Neural progenitor cell (in vitro differentiated cells): ENCODE measurements around the gene SZRD1. TPM values are rescaled to one million over a fixed set of nuclear protein-coding genes. Genes with fewer than 3 reads are reported as not detected.

ENCODE experiments used
- DNase-seq: peaks from one replicate; pipeline ENCODE4 v3.0.0-alpha.2; 2016; ENCODE audit warnings: low spot score
- H2AFZ ChIP-seq: fragments of 200-600 bp; sonication (generic); replicated peaks from 2 replicates; pipeline ENCODE4 v1.6.1; 2016; ENCODE audit warnings: antibody characterized with exemption
- H3F3A ChIP-seq: fragments of 200-600 bp; sonication (generic); 2 replicates; pipeline ENCODE4 v1.6.1; 2016; ENCODE audit warnings: antibody characterized with exemption, low read depth
- H3K27ac ChIP-seq: fragments of 200-600 bp; sonication (generic); 2 replicates; pipeline ENCODE4 v1.5.1; 2016; ENCODE audit warnings: mild to moderate bottlenecking
- H3K27me3 ChIP-seq: fragments of 200-600 bp; sonication (generic); 2 replicates; pipeline ENCODE4 v1.6.1; 2016; ENCODE audit warnings: mild to moderate bottlenecking, moderate library complexity
- H3K36me3 ChIP-seq: fragments of 200-600 bp; sonication (generic); 2 replicates; pipeline ENCODE4 v1.5.1; 2016
- H3K4me1 ChIP-seq: fragments of 200-600 bp; sonication (generic); 2 replicates; pipeline ENCODE4 v1.6.1; 2016; ENCODE audit warnings: mixed run types
- H3K4me2 ChIP-seq: fragments of 200-600 bp; sonication (generic); 2 replicates; pipeline ENCODE4 v1.6.1; 2016
- H3K4me3 ChIP-seq: fragments of 200-600 bp; sonication (generic); 2 replicates; pipeline ENCODE4 v1.5.1; 2016
- H3K79me2 ChIP-seq: fragments of 200-600 bp; sonication (generic); 2 replicates; pipeline ENCODE4 v1.6.1; 2016; ENCODE audit warnings: low read depth
- H3K9ac ChIP-seq: fragments of 200-600 bp; sonication (generic); 2 replicates; pipeline ENCODE4 v1.6.1; 2016
- H3K9me3 ChIP-seq: fragments of 200-600 bp; sonication (generic); 2 replicates; pipeline ENCODE4 v1.5.1; 2016; ENCODE audit warnings: low read depth
- H4K20me1 ChIP-seq: fragments of 200-600 bp; sonication (generic); 2 replicates; pipeline ENCODE4 v1.6.1; 2016; ENCODE audit warnings: low read depth
- H3K27ac Mint-ChIP-seq: 3 replicates; pipeline ENCODE4 v1.8.0; 2021; ENCODE audit warnings: mixed read lengths
- H3K27me3 Mint-ChIP-seq: 2 replicates; pipeline ENCODE4 v1.8.0; 2022; ENCODE audit warnings: low read depth, mild to moderate bottlenecking, inconsistent platforms, moderate library complexity, mixed read lengths; ENCODE audit not compliant: insufficient read depth
- H3K36me3 Mint-ChIP-seq: 3 replicates; pipeline ENCODE4 v1.8.0; 2021; ENCODE audit warnings: mixed read lengths
- H3K4me1 Mint-ChIP-seq: 3 replicates; pipeline ENCODE4 v1.8.0; 2021; ENCODE audit warnings: mixed read lengths
- H3K4me3 Mint-ChIP-seq: 3 replicates; pipeline ENCODE4 v1.8.0; 2021; ENCODE audit warnings: mild to moderate bottlenecking, moderate library complexity, mixed read lengths
- H3K9me3 Mint-ChIP-seq: 3 replicates; pipeline ENCODE4 v1.8.0; 2020; ENCODE audit warnings: mixed read lengths
- CTCF ChIP-seq: fragments of 200-600 bp; sonication (generic); IDR thresholded peaks from 2 replicates; pipeline ENCODE4 v1.5.1; 2017; ENCODE audit warnings: antibody characterized with exemption, mild to moderate bottlenecking
- EZH2 ChIP-seq: fragments of 200-600 bp; sonication (generic); IDR thresholded peaks from 2 replicates; pipeline ENCODE4 v1.6.1; 2017; ENCODE audit warnings: antibody characterized with exemption, mild to moderate bottlenecking, moderate library complexity
- EZH2phosphoT487 ChIP-seq: fragments of 200-600 bp; sonication (generic); IDR thresholded peaks from 2 replicates; pipeline ENCODE4 v1.6.1; 2017; ENCODE audit warnings: antibody characterized with exemption
- total RNA-seq: library from RNA; depleted of rRNA; stranded (reverse); fragments of >200 nt; gene quantifications from 2 replicates; pipeline ENCODE4 v1.2.3, GENCODE V29; 2015; ENCODE audit warnings: low replicate concordance

SZRD1 gene
- total RNA-seq, 1 donor from 2014 or later, result 50.2 TPM

DNA sequence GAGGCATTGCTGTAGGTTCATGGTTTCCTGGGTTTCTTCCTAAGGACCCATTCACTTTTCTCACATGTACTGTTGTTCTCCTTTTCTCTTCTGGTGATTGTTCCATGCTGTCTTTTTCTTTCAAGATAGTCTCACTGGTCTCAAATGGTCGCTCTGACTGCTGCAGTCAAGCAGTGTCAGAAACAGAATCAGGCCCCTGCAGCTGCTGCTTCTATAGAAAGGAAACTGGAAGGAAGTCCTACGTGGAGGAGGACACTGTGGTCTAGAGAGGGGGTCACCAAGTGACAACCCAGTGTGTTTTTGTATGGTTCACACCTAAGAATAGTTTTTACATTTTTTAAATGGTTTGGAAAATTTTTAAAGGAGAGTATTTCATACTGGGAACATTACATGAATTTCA lies 75.9 kb downstream of the SZRD1 start:
- Histone ChIP-seq H3K4me3 (no peak overlapping the region), H3K27me3 (no peaks in the 10 kb centered on the region), H3F3A (peaks cover 5% of the 10 kb centered on the region), H3K4me2 (no peak overlapping the region), H3K27ac (no peak overlapping the region), H3K4me1 (peaks cover 5% of the 10 kb centered on the region), H3K9ac (no peak overlapping the region), H4K20me1 (peaks cover 19% of the 10 kb centered on the region), H2AFZ (no peak overlapping the region), H3K79me2 (peaks cover 24% of the 10 kb centered on the region), H3K36me3 (no peaks in the 10 kb centered on the region), H3K9me3 (no peaks in the 10 kb centered on the region)
- TF ChIP-seq EZH2, result no peak
- TF ChIP-seq EZH2phosphoT487, result no peak
- TF ChIP-seq CTCF, result no peak
- Mint-ChIP-seq H3K27ac (no peak overlapping the region), H3K4me3 (peak overlapping the region; percentile 66), H3K9me3 (no peaks in the 10 kb centered on the region), H3K27me3 (peaks cover 4% of the 10 kb centered on the region), H3K36me3 (peaks cover 9% of the 10 kb centered on the region), H3K4me1 (peaks cover 14% of the 10 kb centered on the region)
- no peak for DNase-seq

- no peak for DNase-seq
- no peak overlapping the region for H3K4me2 ChIP-seq
- H3K27me3 Mint-ChIP-seq, result peaks cover 4% of the 10 kb centered on the region
- TF ChIP-seq CTCF, result no peak
- TF ChIP-seq EZH2phosphoT487, result no peak
- TF ChIP-seq EZH2, result no peak
- no peak overlapping the region for H3K9ac ChIP-seq
- H3K4me3 ChIP-seq, result no peak overlapping the region
- H3K9me3 Mint-ChIP-seq, result no peaks in the 10 kb centered on the region
- H3K9me3 ChIP-seq, result no peaks in the 10 kb centered on the region
- no peaks in the 10 kb centered on the region for H3K27me3 ChIP-seq
- no peaks in the 10 kb centered on the region for H3K36me3 ChIP-seq
- H3K36me3 Mint-ChIP-seq, result peaks cover 14% of the 10 kb centered on the region
- peaks cover 19% of the 10 kb centered on the region for H4K20me1 ChIP-seq
- H3K79me2 ChIP-seq, result peaks cover 24% of the 10 kb centered on the region
- no peak overlapping the region for H3K4me3 Mint-ChIP-seq
- no peak overlapping the region for H2AFZ ChIP-seq
- H3K27ac Mint-ChIP-seq, result no peak overlapping the region
- peaks cover 5% of the 10 kb centered on the region for H3K4me1 ChIP-seq
- H3K27ac ChIP-seq, result no peak overlapping the region
- H3F3A ChIP-seq, result peaks cover 5% of the 10 kb centered on the region
- H3K4me1 Mint-ChIP-seq, result peaks cover 14% of the 10 kb centered on the region
These were observed 77.1 kb downstream of the SZRD1 start for GRCh38 chr1:16443975-16444770.

DNA sequence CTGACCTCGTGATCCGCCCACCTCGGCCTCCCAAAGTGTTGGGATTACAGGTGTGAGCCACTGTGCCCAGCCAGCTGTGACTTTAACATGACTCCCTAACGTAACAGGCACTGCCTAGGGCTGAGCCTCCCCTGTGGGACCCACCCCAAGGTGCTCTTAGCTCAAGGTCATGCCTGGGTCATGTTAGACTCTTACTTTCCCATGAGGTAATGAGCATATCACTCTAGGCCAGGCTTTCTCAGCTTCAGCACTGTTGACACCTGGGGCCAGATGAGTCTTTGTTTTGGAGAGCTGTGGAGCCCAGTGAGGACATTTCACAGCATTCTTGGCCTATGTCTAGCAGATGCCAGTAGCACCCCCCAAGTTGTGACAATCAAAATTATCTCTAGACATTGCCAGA lies 78.0 kb downstream of the SZRD1 start:
- H3K4me3 Mint-ChIP-seq, result no peak overlapping the region
- Histone ChIP-seq H3K4me3 (no peak overlapping the region), H3K27ac (no peak overlapping the region), H3K27me3 (no peaks in the 10 kb centered on the region), H3K4me2 (no peak overlapping the region), H3K9ac (no peak overlapping the region), H3F3A (peaks cover 3% of the 10 kb centered on the region), H2AFZ (no peak overlapping the region), H4K20me1 (peaks cover 19% of the 10 kb centered on the region), H3K4me1 (peaks cover 5% of the 10 kb centered on the region), H3K36me3 (no peaks in the 10 kb centered on the region), H3K79me2 (peaks cover 24% of the 10 kb centered on the region), H3K9me3 (no peaks in the 10 kb centered on the region)
- peaks cover 17% of the 10 kb centered on the region for H3K36me3 Mint-ChIP-seq
- H3K9me3 Mint-ChIP-seq, result no peaks in the 10 kb centered on the region
- peaks cover 4% of the 10 kb centered on the region for H3K27me3 Mint-ChIP-seq
- TF ChIP-seq CTCF (no peak), EZH2phosphoT487 (no peak), EZH2 (no peak)
- no peak overlapping the region for H3K27ac Mint-ChIP-seq
- peaks cover 13% of the 10 kb centered on the region for H3K4me1 Mint-ChIP-seq
- DNase-seq, result no peak
